Mucosa of descending colon (tissue), 3 donors: ENCODE results near the gene SEC62. TPM values are rescaled to one million over a fixed set of nuclear protein-coding genes. Genes with fewer than 3 reads are reported as not detected.

ENCODE experiments used
- ATAC-seq: fragments of 200-7000 bp; cut with Tn5 transposase; one replicate; pipeline ENCODE4 v1.9.1; 2020; ENCODE audit warnings: mild to moderate bottlenecking, moderate library complexity
- DNase-seq, 3 donors: peaks; one replicate each; pipeline ENCODE4 v3.0.0-alpha.2; 2020
- H3K36me3 ChIP-seq: fragments of 200-600 bp; one replicate; pipeline ENCODE4 v1.8.0; 2021; ENCODE audit warnings: low read depth, mild to moderate bottlenecking
- H3K4me1 ChIP-seq: fragments of 200-600 bp; one replicate; pipeline ENCODE4 v1.8.0; 2021; ENCODE audit warnings: low read depth, mild to moderate bottlenecking
- H3K4me3 ChIP-seq: fragments of 200-600 bp; one replicate; pipeline ENCODE4 v1.8.0; 2021; ENCODE audit warnings: mild to moderate bottlenecking
- H3K9me3 ChIP-seq: fragments of 200-600 bp; one replicate; pipeline ENCODE4 v1.8.0; 2021; ENCODE audit warnings: mild to moderate bottlenecking
- intact Hi-C, 2 donors: fragments of 100-400 bp; cut with DNase I in 1 of 2; cut with micrococcal nuclease in 1 of 2; formaldehyde crosslinking; loops; one replicate each; pipeline versions ENCODE4 v1.11.0 to v1.11.1; 2022; cut with DNase I, micrococcal nuclease
- total RNA-seq, 3 donors: library from RNA; stranded (reverse); fragmentation: NEBNext Ultra II Directional in 2 of 3; extraction: Animal tissue kit (Norgen Biotek cat#: 25700) in 2 of 3; gene quantifications; one replicate each; pipeline versions ENCODE4 v1.2.1 to v1.2.4, GENCODE V29; 2021 to 2023
- TF ChIP-seq, protein P1 (sequence below): fragments of 200-600 bp; IDR thresholded peaks from one replicate; pipeline ENCODE4 v1.8.0; 2022; ENCODE audit warnings: antibody characterized with exemption, mild to moderate bottlenecking
- donor health status: DM: no; HTN: no; CAD: no; lungs with moderate emphysema.
- donor health status: DM: no; HTN: no; CAD: no.
- donor health status: DM: no; HTN: yes; CAD: no.

SEC62 gene
- total RNA-seq, 3 donors from 2014 or later = 83.2 to 166 (median 85.9) TPM

DNA sequence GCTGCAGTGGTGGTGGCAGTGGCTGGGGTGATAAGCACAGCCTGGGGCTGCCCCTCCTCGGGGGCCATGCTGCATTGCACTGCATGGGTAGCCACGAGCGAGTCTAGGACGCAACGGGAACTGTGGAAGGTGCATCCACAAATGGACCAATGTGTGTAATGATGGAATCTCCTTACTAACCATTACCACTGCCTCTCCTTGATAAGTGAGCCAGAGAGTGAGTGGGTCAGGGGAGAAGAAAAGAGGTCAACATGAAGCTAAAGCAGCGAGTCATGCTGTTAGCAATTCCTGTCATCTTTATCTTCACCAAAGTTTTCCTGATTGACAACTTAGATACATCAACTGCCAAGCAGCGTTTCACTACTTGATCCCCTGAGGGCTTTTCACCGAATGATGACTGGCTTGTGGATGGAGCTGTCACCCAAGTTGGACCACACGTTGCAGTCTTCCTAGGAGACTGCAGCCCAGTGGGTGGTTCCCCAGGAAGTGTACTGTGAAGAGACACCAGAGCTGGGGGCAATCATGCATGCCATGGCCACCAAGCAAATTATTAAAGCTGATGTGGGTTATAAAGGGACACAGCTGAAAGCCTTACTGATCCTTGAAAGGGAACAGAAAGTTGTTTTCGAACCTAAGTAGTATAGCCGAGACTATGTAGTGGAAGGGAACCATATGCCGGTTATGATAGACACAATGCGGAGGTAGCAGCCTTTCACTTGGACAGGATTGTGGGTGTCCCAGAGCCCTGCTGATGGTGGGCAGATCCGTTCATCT is 34.7 kb upstream of the SEC62 start:
- intact Hi-C loops = no loop called here
- DNase-seq = no peak

GRCh38 chr3:169939320-169939719 is 27.3 kb upstream of the SEC62 start:
- TF ChIP-seq, protein P1, sequence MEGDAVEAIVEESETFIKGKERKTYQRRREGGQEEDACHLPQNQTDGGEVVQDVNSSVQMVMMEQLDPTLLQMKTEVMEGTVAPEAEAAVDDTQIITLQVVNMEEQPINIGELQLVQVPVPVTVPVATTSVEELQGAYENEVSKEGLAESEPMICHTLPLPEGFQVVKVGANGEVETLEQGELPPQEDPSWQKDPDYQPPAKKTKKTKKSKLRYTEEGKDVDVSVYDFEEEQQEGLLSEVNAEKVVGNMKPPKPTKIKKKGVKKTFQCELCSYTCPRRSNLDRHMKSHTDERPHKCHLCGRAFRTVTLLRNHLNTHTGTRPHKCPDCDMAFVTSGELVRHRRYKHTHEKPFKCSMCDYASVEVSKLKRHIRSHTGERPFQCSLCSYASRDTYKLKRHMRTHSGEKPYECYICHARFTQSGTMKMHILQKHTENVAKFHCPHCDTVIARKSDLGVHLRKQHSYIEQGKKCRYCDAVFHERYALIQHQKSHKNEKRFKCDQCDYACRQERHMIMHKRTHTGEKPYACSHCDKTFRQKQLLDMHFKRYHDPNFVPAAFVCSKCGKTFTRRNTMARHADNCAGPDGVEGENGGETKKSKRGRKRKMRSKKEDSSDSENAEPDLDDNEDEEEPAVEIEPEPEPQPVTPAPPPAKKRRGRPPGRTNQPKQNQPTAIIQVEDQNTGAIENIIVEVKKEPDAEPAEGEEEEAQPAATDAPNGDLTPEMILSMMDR = no peak
- intact Hi-C loops = no loop called here
- no peaks in the 10 kb centered on the region for H3K4me1 ChIP-seq
- H3K9me3 ChIP-seq = no peaks in the 10 kb centered on the region
- H3K4me3 ChIP-seq = no peak overlapping the region
- no peak for ATAC-seq
- no peak for DNase-seq
- H3K36me3 ChIP-seq = no peaks in the 10 kb centered on the region

More for the DNA sequence above, 34.7 kb upstream of the SEC62 start:
- TF ChIP-seq, protein P1 = no peak
- Histone ChIP-seq H3K4me1 (no peaks in the 10 kb centered on the region), H3K36me3 (no peaks in the 10 kb centered on the region), H3K9me3 (no peaks in the 10 kb centered on the region), H3K4me3 (no peak overlapping the region)
- peak; percentile 76 for ATAC-seq

GRCh38 chr3:169939751-169940150 is 26.9 kb upstream of the SEC62 start:
- no peak for DNase-seq
- intact Hi-C loops = no loop called here
- ATAC-seq = no peak
- TF ChIP-seq, protein P1 = no peak
- Histone ChIP-seq H3K4me1 (no peaks in the 10 kb centered on the region), H3K9me3 (no peaks in the 10 kb centered on the region), H3K36me3 (no peaks in the 10 kb centered on the region), H3K4me3 (no peak overlapping the region)

DNA sequence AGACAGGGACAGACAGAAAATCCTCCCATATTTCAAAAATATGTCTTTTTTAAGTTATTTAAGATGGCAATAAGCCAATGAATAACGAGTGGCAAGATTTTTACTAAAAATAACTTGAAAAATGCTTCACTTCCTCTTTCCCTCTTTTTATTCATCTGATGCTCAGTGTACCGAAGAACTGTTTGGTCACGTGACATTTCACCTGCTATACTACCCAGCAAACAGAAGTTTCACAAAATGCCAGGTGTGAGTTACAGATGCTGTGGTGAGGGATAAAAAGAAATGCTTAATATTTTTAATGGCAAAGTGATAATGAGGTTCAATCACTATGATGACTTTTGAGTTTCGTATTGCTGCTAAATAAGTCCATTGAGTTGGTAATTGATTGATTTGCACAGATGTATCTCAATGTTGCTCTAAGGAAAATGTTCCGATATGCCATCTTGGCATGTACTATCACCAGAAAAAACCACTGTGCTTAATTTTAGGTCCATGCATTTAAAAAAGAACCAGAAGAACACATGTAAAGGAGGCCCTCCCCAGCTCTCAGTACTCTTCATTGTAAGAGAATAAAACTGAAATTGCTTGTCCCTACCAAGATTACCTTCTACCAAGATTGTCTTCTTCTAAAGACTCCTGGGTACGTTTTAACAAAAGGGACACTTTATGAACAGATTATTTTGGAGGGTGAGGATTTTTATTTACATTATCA is 26.0 kb upstream of the SEC62 start:
- peak; percentile 77 for ATAC-seq
- no peak overlapping the region for H3K4me3 ChIP-seq

GRCh38 chr3:169945313-169945712 is 21.3 kb upstream of the SEC62 start:
- Histone ChIP-seq H3K9me3 (no peaks in the 10 kb centered on the region), H3K4me1 (no peaks in the 10 kb centered on the region), H3K36me3 (no peaks in the 10 kb centered on the region), H3K4me3 (no peak overlapping the region)
- TF ChIP-seq, protein P1 = no peak
- intact Hi-C loops = no loop called here
- DNase-seq (peak in 2 of 3 donors; percentile 32 to 72), ATAC-seq (peak; percentile 76)

More for the DNA sequence above, 26.0 kb upstream of the SEC62 start:
- no peak for DNase-seq
- Histone ChIP-seq H3K4me1 (no peaks in the 10 kb centered on the region), H3K36me3 (no peaks in the 10 kb centered on the region), H3K9me3 (no peaks in the 10 kb centered on the region)
- TF ChIP-seq, protein P1 = no peak
- intact Hi-C loops = no loop called here
